Erythroblast (primary cell): ENCODE results near the gene CPNE2.

ENCODE experiments used
- GATA1 ChIP-seq: IDR thresholded peaks from 2 replicates; pipeline ENCODE4 v1.6.1; 2011; ENCODE audit warnings: low read depth, mild to moderate bottlenecking, control low read depth, low read length, moderate library complexity
- POLR2A ChIP-seq: IDR thresholded peaks from 2 replicates; pipeline ENCODE4 v1.6.1; 2011; ENCODE audit warnings: mild to moderate bottlenecking, low read length

GRCh38 chr16:57159447-57159846 lies 67.1 kb downstream of the CPNE2 start:
- TF ChIP-seq POLR2A (no peak), GATA1 (no peak)
